GM15510 (cell line): ENCODE data around the gene LMNA.

Experiments used
- POLR2A ChIP-seq: IDR thresholded peaks from 3 replicates; pipeline ENCODE4 v1.6.1; 2011; ENCODE audit warnings: borderline replicate concordance; ENCODE audit not compliant: insufficient read length; ENCODE audit errors: extremely low read depth

The LMNA gene

GRCh38 chr1:156096640-156097391 lies 17.7 kb upstream of the LMNA start:
- TF ChIP-seq POLR2A: no peak

- TF ChIP-seq POLR2A: no peak
These were observed 16.9 kb upstream of the LMNA start for GRCh38 chr1:156097499-156098178.

DNA sequence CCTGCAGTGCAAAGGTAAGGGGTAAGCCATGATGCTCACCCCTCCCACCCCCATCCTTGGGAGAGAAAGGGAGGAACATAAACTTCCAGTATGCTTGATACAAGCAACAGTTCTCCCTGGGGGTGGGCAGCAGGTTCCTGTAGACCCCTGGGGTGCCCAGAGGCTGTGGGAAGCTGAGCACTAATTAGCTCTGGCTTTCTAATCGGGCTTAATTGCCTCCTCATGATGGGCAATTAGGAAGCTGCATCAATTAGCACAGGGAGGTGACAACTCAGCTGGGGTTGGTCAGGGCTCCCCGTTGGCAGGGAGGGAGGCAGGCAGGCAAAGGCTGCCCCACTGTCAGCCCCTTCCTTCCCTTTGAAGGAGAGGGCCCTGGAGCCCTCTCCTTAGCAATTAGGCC lies 15.7 kb upstream of the LMNA start:
- no peak for TF ChIP-seq POLR2A

DNA sequence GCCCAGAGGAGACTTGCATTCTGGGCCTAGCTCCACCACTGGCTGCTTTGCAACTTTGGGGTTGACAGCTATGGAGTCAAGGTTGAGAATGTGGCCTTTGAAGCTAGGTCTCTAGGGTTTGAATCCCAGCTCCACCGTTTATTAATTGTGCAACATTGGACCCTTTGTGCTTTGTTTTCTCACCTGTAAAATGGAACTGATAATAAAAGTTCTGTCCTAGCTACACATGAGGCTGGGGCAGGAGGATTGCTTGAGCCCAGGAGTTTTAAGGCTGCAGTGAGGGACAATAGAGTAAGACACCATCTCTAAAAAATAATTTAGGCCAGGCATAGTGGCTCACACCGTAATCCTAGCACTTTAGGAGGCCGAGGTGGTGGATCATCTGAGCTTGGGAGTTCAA lies 15.2 kb upstream of the LMNA start:
- no peak for TF ChIP-seq POLR2A

DNA sequence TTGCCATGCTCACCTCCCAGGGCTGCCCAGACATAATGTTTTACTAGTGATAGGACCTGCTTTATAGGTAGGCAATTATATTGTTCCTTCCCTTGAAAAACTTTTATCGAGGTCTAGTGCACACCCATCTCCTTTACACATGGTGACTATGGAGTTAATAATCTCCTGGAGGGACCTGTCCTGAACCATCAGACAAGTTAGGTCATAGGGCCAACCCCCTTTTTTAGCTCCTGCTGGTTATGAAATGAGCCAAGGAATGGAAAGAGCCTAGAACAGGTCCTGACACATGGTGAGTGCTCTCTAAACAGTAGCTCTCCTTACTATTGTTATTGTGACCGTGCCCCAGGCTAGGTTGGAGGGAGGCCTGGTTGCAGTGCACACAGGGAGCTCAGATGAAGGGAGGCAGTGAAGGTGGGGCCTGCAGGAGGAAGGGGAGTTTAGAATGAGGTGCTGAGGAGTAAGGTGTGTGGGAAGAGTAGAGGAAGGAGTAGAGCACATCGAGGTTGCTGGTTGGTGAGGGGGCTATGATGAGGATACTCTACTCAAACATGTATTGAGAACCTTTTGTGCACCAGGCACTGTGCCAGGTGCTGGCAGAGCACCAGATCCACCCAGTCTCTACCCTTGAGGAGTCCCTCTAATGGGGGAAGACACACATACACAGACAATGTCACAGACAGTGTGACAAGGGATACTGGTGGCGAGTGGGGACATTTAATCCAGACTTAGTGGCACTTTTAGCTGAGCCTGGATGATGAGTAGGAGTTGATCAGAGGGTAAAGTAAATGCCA lies 14.1 kb upstream of the LMNA start:
- TF ChIP-seq POLR2A: no peak

GRCh38 chr1:156101880-156102279 lies 12.6 kb upstream of the LMNA start:
- TF ChIP-seq POLR2A: no peak

GRCh38 chr1:156102633-156103511 lies 11.6 kb upstream of the LMNA start:
- TF ChIP-seq POLR2A: no peak

GRCh38 chr1:156103521-156103947 lies 11.0 kb upstream of the LMNA start:
- no peak for TF ChIP-seq POLR2A

GRCh38 chr1:156104065-156104810 lies 10.3 kb upstream of the LMNA start:
- TF ChIP-seq POLR2A: no peak

GRCh38 chr1:156104861-156105832 lies 9.4 kb upstream of the LMNA start:
- TF ChIP-seq POLR2A: no peak

DNA sequence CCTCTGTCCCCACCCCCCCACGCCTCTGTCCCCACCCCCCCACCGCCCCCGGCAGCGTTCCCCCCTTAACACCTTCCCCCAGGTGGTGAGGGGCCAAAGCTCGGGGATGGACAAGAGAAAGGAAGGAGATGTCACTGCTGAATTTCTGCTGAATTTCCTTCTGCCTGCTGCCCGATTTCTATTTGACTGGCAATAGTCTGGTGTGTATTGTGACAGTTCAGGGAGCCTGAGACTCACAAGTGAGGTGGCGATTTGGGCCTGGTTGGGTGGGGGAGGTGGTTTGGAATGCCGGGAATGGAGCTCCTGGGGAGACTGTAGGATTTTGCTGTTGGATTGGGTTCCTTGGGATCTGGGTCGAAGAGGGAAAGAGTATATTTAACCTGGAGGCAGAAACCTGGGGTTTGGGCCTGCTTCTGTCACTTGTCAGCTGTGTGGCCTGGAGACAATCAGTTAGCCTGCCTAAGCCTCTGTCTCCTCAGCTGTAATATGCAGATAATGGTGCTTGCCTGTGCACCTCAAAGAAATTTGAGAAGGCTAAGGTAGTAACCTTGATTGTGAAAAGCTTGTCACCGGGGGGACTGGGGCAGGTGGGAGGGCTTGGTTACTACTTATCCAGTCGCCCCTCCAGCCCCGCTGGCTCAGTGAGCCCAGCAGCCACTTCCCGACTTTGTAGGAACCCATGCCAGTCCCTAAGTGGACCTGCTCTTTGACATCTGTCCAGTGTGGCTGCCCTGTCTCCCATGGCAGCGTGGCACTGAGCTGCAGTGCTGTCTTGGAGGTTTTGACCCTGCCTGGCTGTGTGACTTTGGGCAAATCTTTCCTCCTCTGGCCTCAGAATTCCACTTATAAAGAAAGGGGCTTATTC lies 7.7 kb upstream of the LMNA start:
- no peak for TF ChIP-seq POLR2A

- TF ChIP-seq POLR2A: no peak
These were observed 6.5 kb upstream of the LMNA start for GRCh38 chr1:156108057-156108456.
